Cardiac muscle cell (in vitro differentiated cells and primary cell): Measurements from ENCODE around the gene CCNC. TPM values are rescaled to one million over a fixed set of nuclear protein-coding genes. Genes with fewer than 3 reads are reported as not detected.
"Not testable (repeated sequence)": the region's sequence is repeated elsewhere in the genome, so short reads cannot be mapped to it uniquely, and the experiment has no call there.

ENCODE experiments used
- DNase-seq, 2 donors: peaks; one replicate each; pipeline versions ENCODE4 v3.0.0 to v3.0.0-alpha.2; 2010 to 2017; ENCODE audit warnings: low read depth in 1 of 2, low spot score in 1 of 2
- H3K27ac ChIP-seq: fragments of 200-600 bp; sonication (generic); 2 replicates; pipeline ENCODE4 v1.5.1; 2016
- H3K27me3 ChIP-seq: fragments of 200-600 bp; sonication (generic); 2 replicates; pipeline ENCODE4 v1.6.0; 2016; ENCODE audit warnings: control low read depth
- H3K36me3 ChIP-seq: fragments of 200-600 bp; sonication (generic); 2 replicates; pipeline ENCODE4 v1.5.1; 2016; ENCODE audit warnings: control low read depth
- H3K4me1 ChIP-seq: fragments of 200-600 bp; sonication (generic); 2 replicates; pipeline ENCODE4 v1.8.1; 2017; ENCODE audit warnings: low read depth, mild to moderate bottlenecking, mixed run types
- H3K4me3 ChIP-seq: fragments of 200-600 bp; sonication (generic); 2 replicates; pipeline ENCODE4 v1.5.1; 2016; ENCODE audit warnings: mild to moderate bottlenecking
- H3K9me3 ChIP-seq: fragments of 200-600 bp; sonication (generic); 2 replicates; pipeline ENCODE4 v1.5.1; 2017; ENCODE audit warnings: low read depth, mild to moderate bottlenecking, control low read depth
- CTCF ChIP-seq: IDR thresholded peaks from 2 replicates; pipeline ENCODE4 v1.5.1; 2012; ENCODE audit warnings: low read depth, mild to moderate bottlenecking, low read length
- polyA plus RNA-seq: library from polyadenylated mRNA; unstranded; fragments of >200 nt; fragmentation: Nextera tagmentation; extraction: Ambion mirVana; gene quantifications from 2 replicates; pipeline ENCODE4 v1.2.1, GENCODE V29; 2016
- total RNA-seq: library from RNA; depleted of rRNA; stranded (reverse); fragments of >200 nt; gene quantifications from 2 replicates; pipeline ENCODE4 v1.2.3, GENCODE V29; 2016

The CCNC gene
- total and polyA plus RNA-seq, 2 experiments from 2014 or later = 39.7 to 68.1 TPM

DNA sequence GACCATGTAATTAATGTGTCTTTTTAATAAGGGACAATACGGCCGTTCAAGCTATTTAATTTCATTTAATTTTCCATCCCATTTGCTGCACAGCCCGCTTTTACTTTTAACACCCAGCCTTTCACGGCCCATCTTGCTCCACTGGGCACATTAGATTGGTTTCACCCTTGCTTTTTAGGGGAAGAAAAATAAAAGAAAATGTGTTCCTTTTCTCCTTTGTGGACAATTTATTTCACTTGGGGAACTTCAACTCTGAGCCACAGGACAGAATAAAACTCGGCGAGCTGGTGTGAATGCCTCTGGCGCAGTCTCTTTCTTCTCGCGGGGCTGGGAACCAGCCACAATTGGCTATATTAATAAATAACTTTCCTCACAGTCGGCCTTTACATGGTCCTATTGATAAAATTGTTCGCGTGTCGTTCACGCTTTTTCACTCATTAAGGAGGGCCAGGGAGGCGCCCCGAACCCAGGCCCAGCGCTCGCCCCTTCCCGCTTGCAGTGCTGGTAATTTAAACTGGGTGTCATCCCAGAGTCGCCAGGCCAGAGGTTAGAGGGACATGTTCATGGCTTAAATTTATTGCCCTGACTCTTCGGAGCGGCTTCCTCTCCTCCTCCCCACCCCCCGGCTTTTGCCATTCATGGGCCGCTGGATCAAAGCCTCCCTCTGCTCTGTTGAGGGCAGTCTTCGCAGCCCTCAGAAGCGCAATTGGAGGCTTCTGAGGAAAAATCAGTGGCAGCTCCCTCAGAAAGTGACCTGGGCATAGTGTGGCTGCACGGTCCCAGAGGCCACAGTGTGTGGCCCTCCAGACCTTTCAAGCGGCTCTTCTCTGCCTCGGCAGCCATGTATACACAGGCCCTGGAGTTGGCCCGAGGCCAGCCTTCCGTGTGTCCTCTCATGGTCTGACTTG, 36.0 kb upstream of the CCNC start:
- Histone ChIP-seq H3K27me3 (peaks cover 100% of the 10 kb centered on the region), H3K27ac (no peak overlapping the region), H3K9me3 (no peaks in the 10 kb centered on the region), H3K4me1 (peaks cover 7% of the 10 kb centered on the region), H3K4me3 (peak overlapping the region; percentile 16), H3K36me3 (no peaks in the 10 kb centered on the region)
- TF ChIP-seq CTCF = no peak
- no peak for DNase-seq

DNA sequence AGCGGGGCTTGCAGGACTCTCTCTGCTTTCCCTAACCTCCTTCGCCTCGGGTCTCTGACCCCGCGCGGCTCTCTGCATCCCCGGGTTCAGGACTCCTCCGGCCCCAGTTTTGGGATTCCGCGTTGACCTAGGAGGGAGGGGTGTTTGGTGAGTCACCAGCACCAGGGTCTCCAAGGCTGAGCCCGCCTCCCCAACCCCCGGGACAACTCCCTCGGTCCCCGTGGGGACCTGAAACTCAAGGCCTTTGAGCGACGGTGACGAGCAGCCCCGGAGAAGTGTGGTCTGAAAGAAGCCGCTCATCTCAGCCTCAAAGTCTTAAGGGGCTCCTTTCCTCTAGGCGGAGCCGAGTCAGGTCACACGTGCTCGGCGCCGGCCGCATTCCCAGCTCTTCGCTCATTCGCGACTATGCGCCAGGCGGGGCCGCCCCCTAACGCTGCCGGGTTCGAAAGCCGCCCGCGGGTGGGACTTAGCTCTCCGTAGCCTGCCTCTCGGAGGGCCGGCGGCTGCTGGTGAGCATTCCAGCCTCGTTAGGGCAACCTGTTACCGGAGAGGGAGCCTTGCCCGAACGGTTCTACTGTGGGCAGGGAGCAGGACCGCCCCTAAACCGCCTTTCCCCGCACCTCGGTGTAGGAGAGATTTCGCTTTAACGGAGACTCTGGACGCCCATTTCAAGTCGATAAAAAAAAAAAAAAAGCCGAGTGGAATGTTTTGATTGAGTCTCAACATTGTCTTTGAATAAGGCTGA, 35.1 kb upstream of the CCNC start:
- DNase-seq = peak in 1 of 2 donors; percentile 73
- Histone ChIP-seq H3K4me1 (peaks cover 7% of the 10 kb centered on the region), H3K27ac (no peak overlapping the region), H3K27me3 (peaks cover 100% of the 10 kb centered on the region), H3K9me3 (no peaks in the 10 kb centered on the region), H3K36me3 (no peaks in the 10 kb centered on the region), H3K4me3 (peak overlapping the region; percentile 16)
- TF ChIP-seq CTCF = no peak

DNA sequence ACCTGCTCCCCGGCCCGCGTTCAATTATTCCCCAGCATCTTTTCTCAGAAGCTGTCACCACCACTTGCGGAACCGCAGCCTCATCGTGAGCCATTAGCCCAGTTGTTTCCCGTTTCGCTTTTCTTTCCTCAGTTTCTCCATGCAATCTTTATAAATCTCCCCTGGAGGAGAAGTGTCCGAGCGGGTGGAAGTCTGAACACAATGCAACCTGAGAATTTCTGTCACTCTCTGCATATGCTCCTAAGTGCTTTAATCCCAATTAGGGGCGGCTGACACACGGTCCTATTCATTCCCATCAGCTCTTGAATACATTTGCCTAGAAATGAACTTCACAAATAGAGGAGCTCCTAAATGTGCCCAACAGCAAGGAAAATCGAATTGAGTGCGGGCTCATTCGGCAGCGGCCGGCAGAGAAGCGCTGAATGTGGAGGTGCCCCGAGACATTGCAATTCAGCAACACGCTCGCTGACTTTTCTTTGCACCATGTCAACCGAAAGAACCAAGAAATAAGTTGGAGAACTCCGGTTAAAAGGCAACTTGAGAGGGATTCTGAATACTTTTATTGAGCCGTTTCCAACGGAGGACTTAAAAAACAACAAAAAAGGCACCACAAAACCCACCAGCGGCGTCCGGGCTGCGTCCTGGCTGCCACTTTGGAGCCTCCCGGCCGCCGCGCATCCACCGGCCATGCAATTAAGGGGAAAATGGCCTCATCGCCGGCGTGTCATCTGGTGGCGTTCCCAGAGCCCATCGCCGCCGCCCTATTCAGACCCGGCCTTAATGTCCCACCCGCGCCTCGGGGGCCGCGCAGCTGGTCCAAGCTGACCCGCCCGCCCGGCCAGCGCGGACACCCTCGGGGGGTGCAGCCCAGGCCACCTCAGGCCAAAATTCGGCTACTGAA, 34.3 kb upstream of the CCNC start:
- H3K4me1 ChIP-seq = peaks cover 7% of the 10 kb centered on the region
- no peak for TF ChIP-seq CTCF
- DNase-seq = no peak
- peak overlapping the region; percentile 16 for H3K4me3 ChIP-seq
- H3K27me3 ChIP-seq = peaks cover 100% of the 10 kb centered on the region
- H3K36me3 ChIP-seq = no peaks in the 10 kb centered on the region
- no peak overlapping the region for H3K27ac ChIP-seq
- H3K9me3 ChIP-seq = no peaks in the 10 kb centered on the region

DNA sequence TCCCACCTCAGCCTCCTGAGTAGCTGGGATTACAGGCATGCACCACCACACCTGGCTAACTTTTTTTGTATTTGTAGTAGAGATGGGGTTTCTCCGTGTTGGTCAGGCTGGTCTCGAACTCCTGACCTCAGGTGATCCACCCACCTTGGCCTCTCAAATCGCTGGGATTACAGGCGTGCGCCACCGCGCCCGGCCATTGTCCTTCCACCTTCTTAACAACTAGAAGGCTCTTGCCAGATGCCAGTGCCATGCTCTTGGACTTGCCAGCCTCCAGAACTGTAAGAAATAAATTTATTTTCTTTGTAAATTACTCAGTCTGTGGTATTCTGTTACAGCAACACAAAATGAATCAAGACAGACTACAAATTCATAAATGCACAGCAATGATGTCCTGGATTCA, 26.2 kb upstream of the CCNC start:
- DNase-seq, H3K36me3 ChIP-seq, H3K9me3 ChIP-seq, H3K4me3 ChIP-seq, H3K4me1 ChIP-seq, H3K27ac ChIP-seq: not testable (repeated sequence)
- H3K27me3 ChIP-seq = peaks cover 100% of the 10 kb centered on the region

- Histone ChIP-seq H3K27me3 (peaks cover 100% of the 10 kb centered on the region), H3K36me3 (no peaks in the 10 kb centered on the region), H3K4me3 (no peak overlapping the region), H3K9me3 (no peaks in the 10 kb centered on the region), H3K4me1 (peaks cover 6% of the 10 kb centered on the region), H3K27ac (no peak overlapping the region)
- DNase-seq = peak in 1 of 2 donors; percentile 81
- no peak for TF ChIP-seq CTCF
Observed at GRCh38 chr6:99592900-99593299, 24.4 kb upstream of the CCNC start.
